Sigmoid colon (tissue), 4 donors: Measurements from ENCODE around the gene RPL22.

ENCODE experiments used
- EP300 ChIP-seq, 4 donors: sonication (generic); formaldehyde crosslinking; IDR thresholded peaks; one replicate each; pipeline ENCODE4 v1.6.1; 2017; ENCODE audit warnings: antibody characterized with exemption in 4 of 4
- POLR2A ChIP-seq, 2 donors: fragments of 450-650 bp; IDR thresholded peaks; one replicate each; pipeline ENCODE4 v1.6.1; 2016; ENCODE audit warnings: antibody characterized with exemption in 2 of 2, mild to moderate bottlenecking in 2 of 2, moderate library complexity in 2 of 2
- POLR2AphosphoS5 ChIP-seq, 4 donors: sonication (generic); formaldehyde crosslinking; IDR thresholded peaks; one replicate each; pipeline ENCODE4 v1.6.1; 2017; ENCODE audit warnings: antibody characterized with exemption in 4 of 4
- TF ChIP-seq, protein P1 (sequence below), 4 experiments: fragments of 450-650 bp in 3 of 4; fragments of 200-600 bp in 1 of 4; IDR thresholded peaks; one replicate each; pipeline ENCODE4 v1.5.1; 2016 to 2019; ENCODE audit warnings: antibody characterized with exemption in 4 of 4, mild to moderate bottlenecking in 3 of 4, moderate library complexity in 2 of 4

DNA sequence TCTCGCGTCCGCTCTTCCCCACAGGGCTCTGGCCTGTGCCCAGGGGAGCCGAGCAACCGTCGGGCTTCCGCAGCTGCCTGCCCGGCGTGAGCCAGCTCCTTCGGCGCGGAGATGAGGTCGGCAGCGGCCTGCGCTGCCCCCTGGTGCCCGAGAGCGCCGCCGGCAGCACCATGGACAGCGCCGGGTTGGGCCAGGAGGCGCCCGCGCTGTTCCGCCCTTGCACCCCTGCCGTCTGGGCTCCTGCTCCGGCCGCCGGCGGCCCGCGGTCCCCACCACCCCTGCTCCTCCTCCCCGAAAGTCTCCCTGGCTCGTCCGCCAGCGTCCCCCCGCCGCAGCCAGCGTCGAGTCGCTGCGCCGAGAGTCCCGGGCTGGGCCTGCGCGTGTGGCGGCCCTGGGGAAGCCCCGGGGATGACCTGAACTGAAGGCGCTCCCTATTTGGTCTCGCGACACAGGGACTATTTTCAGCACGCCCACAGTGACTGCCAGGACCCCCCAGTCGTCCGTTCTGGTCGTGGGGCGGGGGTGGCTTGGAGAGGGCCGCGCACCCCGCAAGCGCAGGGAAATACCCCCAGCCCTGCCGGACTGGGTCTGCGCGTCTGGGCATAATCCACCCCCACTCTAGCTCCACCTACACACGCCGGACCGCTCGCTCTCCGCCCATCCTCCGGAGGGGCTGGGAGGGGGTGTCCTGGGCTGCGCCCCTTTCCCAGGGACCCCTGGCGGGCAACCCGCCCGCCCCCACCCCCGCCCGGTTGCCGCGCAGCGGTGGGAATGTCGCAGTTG, 45.9 kb upstream of the RPL22 start:
- TF ChIP-seq, protein P1, sequence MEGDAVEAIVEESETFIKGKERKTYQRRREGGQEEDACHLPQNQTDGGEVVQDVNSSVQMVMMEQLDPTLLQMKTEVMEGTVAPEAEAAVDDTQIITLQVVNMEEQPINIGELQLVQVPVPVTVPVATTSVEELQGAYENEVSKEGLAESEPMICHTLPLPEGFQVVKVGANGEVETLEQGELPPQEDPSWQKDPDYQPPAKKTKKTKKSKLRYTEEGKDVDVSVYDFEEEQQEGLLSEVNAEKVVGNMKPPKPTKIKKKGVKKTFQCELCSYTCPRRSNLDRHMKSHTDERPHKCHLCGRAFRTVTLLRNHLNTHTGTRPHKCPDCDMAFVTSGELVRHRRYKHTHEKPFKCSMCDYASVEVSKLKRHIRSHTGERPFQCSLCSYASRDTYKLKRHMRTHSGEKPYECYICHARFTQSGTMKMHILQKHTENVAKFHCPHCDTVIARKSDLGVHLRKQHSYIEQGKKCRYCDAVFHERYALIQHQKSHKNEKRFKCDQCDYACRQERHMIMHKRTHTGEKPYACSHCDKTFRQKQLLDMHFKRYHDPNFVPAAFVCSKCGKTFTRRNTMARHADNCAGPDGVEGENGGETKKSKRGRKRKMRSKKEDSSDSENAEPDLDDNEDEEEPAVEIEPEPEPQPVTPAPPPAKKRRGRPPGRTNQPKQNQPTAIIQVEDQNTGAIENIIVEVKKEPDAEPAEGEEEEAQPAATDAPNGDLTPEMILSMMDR (IDR thresholded peaks at IDR 0.05), result peak; percentile 54 to 78 (median 68)
- TF ChIP-seq EP300 (IDR thresholded peaks at IDR 0.05) (no peak), POLR2AphosphoS5 (IDR thresholded peaks at IDR 0.05) (no peak), POLR2A (IDR thresholded peaks at IDR 0.05) (no peak)
